Measurements from ENCODE around the gene ADAP1. TPM values are rescaled to one million over a fixed set of nuclear protein-coding genes. Genes with fewer than 3 reads are reported as not detected.
A peak's percentile ranks its signal among the peaks of the same experiment; 100 is the strongest.

Gene ADAP1
- total and polyA plus RNA-seq, 2 of the 13 experiments (the other 11 are each of a cell fraction or from before 2014, with no cell fraction given), result 10.5 to 24.6 TPM

- TF ChIP-seq, protein P1, sequence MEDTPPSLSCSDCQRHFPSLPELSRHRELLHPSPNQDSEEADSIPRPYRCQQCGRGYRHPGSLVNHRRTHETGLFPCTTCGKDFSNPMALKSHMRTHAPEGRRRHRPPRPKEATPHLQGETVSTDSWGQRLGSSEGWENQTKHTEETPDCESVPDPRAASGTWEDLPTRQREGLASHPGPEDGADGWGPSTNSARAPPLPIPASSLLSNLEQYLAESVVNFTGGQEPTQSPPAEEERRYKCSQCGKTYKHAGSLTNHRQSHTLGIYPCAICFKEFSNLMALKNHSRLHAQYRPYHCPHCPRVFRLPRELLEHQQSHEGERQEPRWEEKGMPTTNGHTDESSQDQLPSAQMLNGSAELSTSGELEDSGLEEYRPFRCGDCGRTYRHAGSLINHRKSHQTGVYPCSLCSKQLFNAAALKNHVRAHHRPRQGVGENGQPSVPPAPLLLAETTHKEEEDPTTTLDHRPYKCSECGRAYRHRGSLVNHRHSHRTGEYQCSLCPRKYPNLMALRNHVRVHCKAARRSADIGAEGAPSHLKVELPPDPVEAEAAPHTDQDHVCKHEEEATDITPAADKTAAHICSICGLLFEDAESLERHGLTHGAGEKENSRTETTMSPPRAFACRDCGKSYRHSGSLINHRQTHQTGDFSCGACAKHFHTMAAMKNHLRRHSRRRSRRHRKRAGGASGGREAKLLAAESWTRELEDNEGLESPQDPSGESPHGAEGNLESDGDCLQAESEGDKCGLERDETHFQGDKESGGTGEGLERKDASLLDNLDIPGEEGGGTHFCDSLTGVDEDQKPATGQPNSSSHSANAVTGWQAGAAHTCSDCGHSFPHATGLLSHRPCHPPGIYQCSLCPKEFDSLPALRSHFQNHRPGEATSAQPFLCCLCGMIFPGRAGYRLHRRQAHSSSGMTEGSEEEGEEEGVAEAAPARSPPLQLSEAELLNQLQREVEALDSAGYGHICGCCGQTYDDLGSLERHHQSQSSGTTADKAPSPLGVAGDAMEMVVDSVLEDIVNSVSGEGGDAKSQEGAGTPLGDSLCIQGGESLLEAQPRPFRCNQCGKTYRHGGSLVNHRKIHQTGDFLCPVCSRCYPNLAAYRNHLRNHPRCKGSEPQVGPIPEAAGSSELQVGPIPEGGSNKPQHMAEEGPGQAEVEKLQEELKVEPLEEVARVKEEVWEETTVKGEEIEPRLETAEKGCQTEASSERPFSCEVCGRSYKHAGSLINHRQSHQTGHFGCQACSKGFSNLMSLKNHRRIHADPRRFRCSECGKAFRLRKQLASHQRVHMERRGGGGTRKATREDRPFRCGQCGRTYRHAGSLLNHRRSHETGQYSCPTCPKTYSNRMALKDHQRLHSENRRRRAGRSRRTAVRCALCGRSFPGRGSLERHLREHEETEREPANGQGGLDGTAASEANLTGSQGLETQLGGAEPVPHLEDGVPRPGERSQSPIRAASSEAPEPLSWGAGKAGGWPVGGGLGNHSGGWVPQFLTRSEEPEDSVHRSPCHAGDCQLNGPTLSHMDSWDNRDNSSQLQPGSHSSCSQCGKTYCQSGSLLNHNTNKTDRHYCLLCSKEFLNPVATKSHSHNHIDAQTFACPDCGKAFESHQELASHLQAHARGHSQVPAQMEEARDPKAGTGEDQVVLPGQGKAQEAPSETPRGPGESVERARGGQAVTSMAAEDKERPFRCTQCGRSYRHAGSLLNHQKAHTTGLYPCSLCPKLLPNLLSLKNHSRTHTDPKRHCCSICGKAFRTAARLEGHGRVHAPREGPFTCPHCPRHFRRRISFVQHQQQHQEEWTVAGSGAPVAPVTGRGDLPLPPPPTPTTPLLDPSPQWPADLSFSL (CRISPR knock-in tag; IDR thresholded peaks at IDR 0.05), result no peak
- TF ChIP-seq ZNF749 (CRISPR knock-in tag; IDR thresholded peaks at IDR 0.05; ENCODE audit: borderline replicate concordance) (peak; percentile 59; the same call in 1 of the 2 replicates), MTF1 (CRISPR knock-in tag; IDR thresholded peaks at IDR 0.05) (no peak), ZNF816 (CRISPR knock-in tag; IDR thresholded peaks at IDR 0.05; ENCODE audit: borderline replicate concordance) (no peak; the same call in 1 of the 2 replicates), ZNF549 (CRISPR knock-in tag; IDR thresholded peaks at IDR 0.05) (no peak), PLSCR1 (CRISPR knock-in tag; IDR thresholded peaks at IDR 0.05; ENCODE audit: borderline replicate concordance) (no peak), FOXA1 (IDR thresholded peaks at IDR 0.05) (no peak), FOXA1 (CRISPR knock-in tag; IDR thresholded peaks at IDR 0.05) (no peak), ZNF572 (CRISPR knock-in tag; IDR thresholded peaks at IDR 0.05) (no peak), FLYWCH1 (CRISPR knock-in tag; IDR thresholded peaks at IDR 0.05) (no peak), ARNT2 (CRISPR knock-in tag; IDR thresholded peaks at IDR 0.05; ENCODE audit: low read depth) (no peak)
- TF ChIP-seq, protein P2, sequence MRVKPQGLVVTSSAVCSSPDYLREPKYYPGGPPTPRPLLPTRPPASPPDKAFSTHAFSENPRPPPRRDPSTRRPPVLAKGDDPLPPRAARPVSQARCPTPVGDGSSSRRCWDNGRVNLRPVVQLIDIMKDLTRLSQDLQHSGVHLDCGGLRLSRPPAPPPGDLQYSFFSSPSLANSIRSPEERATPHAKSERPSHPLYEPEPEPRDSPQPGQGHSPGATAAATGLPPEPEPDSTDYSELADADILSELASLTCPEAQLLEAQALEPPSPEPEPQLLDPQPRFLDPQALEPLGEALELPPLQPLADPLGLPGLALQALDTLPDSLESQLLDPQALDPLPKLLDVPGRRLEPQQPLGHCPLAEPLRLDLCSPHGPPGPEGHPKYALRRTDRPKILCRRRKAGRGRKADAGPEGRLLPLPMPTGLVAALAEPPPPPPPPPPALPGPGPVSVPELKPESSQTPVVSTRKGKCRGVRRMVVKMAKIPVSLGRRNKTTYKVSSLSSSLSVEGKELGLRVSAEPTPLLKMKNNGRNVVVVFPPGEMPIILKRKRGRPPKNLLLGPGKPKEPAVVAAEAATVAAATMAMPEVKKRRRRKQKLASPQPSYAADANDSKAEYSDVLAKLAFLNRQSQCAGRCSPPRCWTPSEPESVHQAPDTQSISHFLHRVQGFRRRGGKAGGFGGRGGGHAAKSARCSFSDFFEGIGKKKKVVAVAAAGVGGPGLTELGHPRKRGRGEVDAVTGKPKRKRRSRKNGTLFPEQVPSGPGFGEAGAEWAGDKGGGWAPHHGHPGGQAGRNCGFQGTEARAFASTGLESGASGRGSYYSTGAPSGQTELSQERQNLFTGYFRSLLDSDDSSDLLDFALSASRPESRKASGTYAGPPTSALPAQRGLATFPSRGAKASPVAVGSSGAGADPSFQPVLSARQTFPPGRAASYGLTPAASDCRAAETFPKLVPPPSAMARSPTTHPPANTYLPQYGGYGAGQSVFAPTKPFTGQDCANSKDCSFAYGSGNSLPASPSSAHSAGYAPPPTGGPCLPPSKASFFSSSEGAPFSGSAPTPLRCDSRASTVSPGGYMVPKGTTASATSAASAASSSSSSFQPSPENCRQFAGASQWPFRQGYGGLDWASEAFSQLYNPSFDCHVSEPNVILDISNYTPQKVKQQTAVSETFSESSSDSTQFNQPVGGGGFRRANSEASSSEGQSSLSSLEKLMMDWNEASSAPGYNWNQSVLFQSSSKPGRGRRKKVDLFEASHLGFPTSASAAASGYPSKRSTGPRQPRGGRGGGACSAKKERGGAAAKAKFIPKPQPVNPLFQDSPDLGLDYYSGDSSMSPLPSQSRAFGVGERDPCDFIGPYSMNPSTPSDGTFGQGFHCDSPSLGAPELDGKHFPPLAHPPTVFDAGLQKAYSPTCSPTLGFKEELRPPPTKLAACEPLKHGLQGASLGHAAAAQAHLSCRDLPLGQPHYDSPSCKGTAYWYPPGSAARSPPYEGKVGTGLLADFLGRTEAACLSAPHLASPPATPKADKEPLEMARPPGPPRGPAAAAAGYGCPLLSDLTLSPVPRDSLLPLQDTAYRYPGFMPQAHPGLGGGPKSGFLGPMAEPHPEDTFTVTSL (CRISPR knock-in tag; IDR thresholded peaks at IDR 0.05; ENCODE audit: borderline replicate concordance), result no peak
- TF ChIP-seq, protein P3, sequence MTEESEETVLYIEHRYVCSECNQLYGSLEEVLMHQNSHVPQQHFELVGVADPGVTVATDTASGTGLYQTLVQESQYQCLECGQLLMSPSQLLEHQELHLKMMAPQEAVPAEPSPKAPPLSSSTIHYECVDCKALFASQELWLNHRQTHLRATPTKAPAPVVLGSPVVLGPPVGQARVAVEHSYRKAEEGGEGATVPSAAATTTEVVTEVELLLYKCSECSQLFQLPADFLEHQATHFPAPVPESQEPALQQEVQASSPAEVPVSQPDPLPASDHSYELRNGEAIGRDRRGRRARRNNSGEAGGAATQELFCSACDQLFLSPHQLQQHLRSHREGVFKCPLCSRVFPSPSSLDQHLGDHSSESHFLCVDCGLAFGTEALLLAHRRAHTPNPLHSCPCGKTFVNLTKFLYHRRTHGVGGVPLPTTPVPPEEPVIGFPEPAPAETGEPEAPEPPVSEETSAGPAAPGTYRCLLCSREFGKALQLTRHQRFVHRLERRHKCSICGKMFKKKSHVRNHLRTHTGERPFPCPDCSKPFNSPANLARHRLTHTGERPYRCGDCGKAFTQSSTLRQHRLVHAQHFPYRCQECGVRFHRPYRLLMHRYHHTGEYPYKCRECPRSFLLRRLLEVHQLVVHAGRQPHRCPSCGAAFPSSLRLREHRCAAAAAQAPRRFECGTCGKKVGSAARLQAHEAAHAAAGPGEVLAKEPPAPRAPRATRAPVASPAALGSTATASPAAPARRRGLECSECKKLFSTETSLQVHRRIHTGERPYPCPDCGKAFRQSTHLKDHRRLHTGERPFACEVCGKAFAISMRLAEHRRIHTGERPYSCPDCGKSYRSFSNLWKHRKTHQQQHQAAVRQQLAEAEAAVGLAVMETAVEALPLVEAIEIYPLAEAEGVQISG (CRISPR knock-in tag; IDR thresholded peaks at IDR 0.05), result peak; percentile 42; the same call in 1 of the 2 replicates
These were observed 28.6 kb upstream of the ADAP1 start, which contains the start of gene CYP2W1 (continued) for GRCh38 chr7:983004-983615.
